SK-N-SH (cell line): Measurements from ENCODE around the gene SP4. TPM values are rescaled to one million over a fixed set of nuclear protein-coding genes. Genes with fewer than 3 reads are reported as not detected.

Experiments
- CTCF ChIA-PET: fragments of 300-600, 350-600 bp; formaldehyde crosslinking; extraction: SDS; loops from one replicate; lab custom pipeline; 2021; lab: Yijun Ruan, JAX
- POLR2A ChIA-PET: fragments of 350-600 bp; sonication (Branson Sonifier 250); formaldehyde crosslinking; extraction: SDS; loops from one replicate; lab custom pipeline; 2020; ENCODE audit warnings: antibody characterized with exemption, inconsistent platforms; lab: Yijun Ruan, JAX
- DNase-seq: peaks from one replicate; pipeline ENCODE4 v3.0.0; 2012
- H2AFZ ChIP-seq: fragments of 200-600 bp; sonication (generic); 2 replicates; pipeline ENCODE4 v1.8.1; 2016; ENCODE audit warnings: antibody characterized with exemption, mild to moderate bottlenecking, low read depth
- H3F3A ChIP-seq: fragments of 200-600 bp; sonication (generic); replicated peaks from 2 replicates; pipeline ENCODE3; 2016; ENCODE audit warnings: antibody characterized with exemption, mild to moderate bottlenecking; ENCODE audit not compliant: insufficient read depth
- H3K27ac ChIP-seq, 2 experiments: fragments of 200-500 bp in 1 of 2; fragments of 200-600 bp in 1 of 2; sonication (Bioruptor generic) in 1 of 2; sonication (generic), shearing (Covaris generic) in 1 of 2; 2 replicates each; pipeline versions ENCODE4 v1.5.1 to v1.6.1; 2014 to 2016; ENCODE audit warnings: low read depth in 2 of 2, inconsistent platforms in 1 of 2, low read length in 1 of 2, mild to moderate bottlenecking in 1 of 2, mixed read lengths in 1 of 2
- H3K27me3 ChIP-seq: fragments of 200-600 bp; sonication (generic), shearing (Covaris generic); 2 replicates; pipeline ENCODE4 v1.6.1; 2016; ENCODE audit warnings: mixed run types; ENCODE audit not compliant: insufficient read depth
- H3K36me3 ChIP-seq, 2 experiments: fragments of 200-500 bp in 1 of 2; fragments of 200-600 bp in 1 of 2; sonication (Bioruptor generic) in 1 of 2; sonication (generic) in 1 of 2; replicated peaks in 1 of 2; 2 replicates each; pipeline versions ENCODE3 to v1.5.1; 2014 to 2016; ENCODE audit warnings: low read length in 1 of 2, mild to moderate bottlenecking in 1 of 2; ENCODE audit not compliant: insufficient read depth in 2 of 2, control insufficient read depth in 1 of 2
- H3K4me1 ChIP-seq, 2 experiments: fragments of 200-500 bp in 1 of 2; fragments of 200-600 bp in 1 of 2; sonication (Bioruptor generic) in 1 of 2; sonication (generic), shearing (Covaris generic) in 1 of 2; 2 replicates each; pipeline versions ENCODE4 v1.5.1 to v1.6.1; 2014 to 2016; ENCODE audit warnings: low read depth in 1 of 2, low read length in 1 of 2, mixed run types in 1 of 2; ENCODE audit not compliant: insufficient read depth in 2 of 2, control insufficient read depth in 1 of 2
- H3K4me2 ChIP-seq: fragments of 200-600 bp; sonication (generic), shearing (Covaris generic); 2 replicates; pipeline ENCODE4 v1.6.1; 2017; ENCODE audit warnings: mixed run types
- H3K4me3 ChIP-seq, 2 experiments: fragments of 200-500 bp in 1 of 2; fragments of 200-600 bp in 1 of 2; sonication (Bioruptor generic) in 1 of 2; sonication (generic), shearing (Covaris generic) in 1 of 2; 2 replicates each; pipeline versions ENCODE4 v1.5.1 to v1.8.1; 2014 to 2016; ENCODE audit warnings: low read depth in 2 of 2, inconsistent platforms in 1 of 2, low read length in 1 of 2, mild to moderate bottlenecking in 1 of 2, mixed read lengths in 1 of 2, moderate library complexity in 1 of 2
- H3K79me2 ChIP-seq: fragments of 200-600 bp; sonication (generic); 2 replicates; pipeline ENCODE4 v1.8.1; 2017; ENCODE audit warnings: mild to moderate bottlenecking; ENCODE audit not compliant: insufficient read depth
- H3K9ac ChIP-seq: fragments of 200-600 bp; sonication (generic); 2 replicates; pipeline ENCODE4 v1.6.1; 2017; ENCODE audit warnings: mixed run types
- H3K9me2 ChIP-seq: fragments of 200-600 bp; sonication (generic); 2 replicates; pipeline ENCODE4 v1.6.1; 2017; ENCODE audit warnings: mixed run types
- H3K9me3 ChIP-seq: fragments of 200-600 bp; sonication (generic); 2 replicates; pipeline ENCODE4 v1.6.1; 2017; ENCODE audit warnings: mixed run types, mild to moderate bottlenecking, moderate library complexity
- H4K20me1 ChIP-seq: fragments of 200-600 bp; sonication (generic); 2 replicates; pipeline ENCODE4 v1.6.1; 2017; ENCODE audit warnings: mild to moderate bottlenecking, mixed run types; ENCODE audit not compliant: insufficient read depth
- EZH2phosphoT487 ChIP-seq: fragments of 200-600 bp; sonication (generic); IDR thresholded peaks from 2 replicates; pipeline ENCODE4 v1.6.1; 2017; ENCODE audit warnings: low read depth, mixed run types, mild to moderate bottlenecking, antibody characterized with exemption, moderate library complexity, borderline replicate concordance
- FOSL2 ChIP-seq: IDR thresholded peaks from 2 replicates; pipeline ENCODE4 v1.4.0; 2012; ENCODE audit warnings: low read depth, mild to moderate bottlenecking, moderate library complexity, borderline replicate concordance
- FOXJ3 ChIP-seq: sonication (generic); formaldehyde crosslinking; IDR thresholded peaks from 2 replicates; pipeline ENCODE4 v1.5.1; 2020; ENCODE audit warnings: mild to moderate bottlenecking, missing genetic modification reagents
- GABPA ChIP-seq: IDR thresholded peaks from 2 replicates; pipeline ENCODE4 v1.4.0; 2012; ENCODE audit warnings: low read depth, mild to moderate bottlenecking
- JUND ChIP-seq: IDR thresholded peaks from 2 replicates; pipeline ENCODE4 v1.4.0; 2012
- MEF2A ChIP-seq: IDR thresholded peaks from 2 replicates; pipeline ENCODE4 v1.4.0; 2012; ENCODE audit warnings: low read depth, borderline replicate concordance
- MXI1 ChIP-seq: IDR thresholded peaks from 2 replicates; pipeline ENCODE4 v1.6.1; 2012; ENCODE audit warnings: mild to moderate bottlenecking, low read depth, low read length, improper control_type of control experiment
- NRF1 ChIP-seq: IDR thresholded peaks from 2 replicates; pipeline ENCODE4 v1.6.1; 2012; ENCODE audit warnings: low read depth, mild to moderate bottlenecking, low read length
- RFX5 ChIP-seq: IDR thresholded peaks from 2 replicates; pipeline ENCODE4 v1.6.1; 2012; ENCODE audit warnings: mild to moderate bottlenecking, improper control_type of control experiment, low read length
- SIN3A ChIP-seq: IDR thresholded peaks from 2 replicates; pipeline ENCODE4 v1.6.1; 2012; ENCODE audit warnings: low read depth, mild to moderate bottlenecking, low read length, moderate library complexity, borderline replicate concordance
- TAF1 ChIP-seq: IDR thresholded peaks from 2 replicates; pipeline ENCODE4 v1.6.1; 2012; ENCODE audit warnings: low read depth, mild to moderate bottlenecking, low read length, moderate library complexity, borderline replicate concordance
- YY1 ChIP-seq: IDR thresholded peaks from 2 replicates; pipeline ENCODE4 v1.4.0; 2012; ENCODE audit warnings: low read depth, mild to moderate bottlenecking
- WGBS: methylation state at CpG from one replicate; pipeline ENCODE4 v1.1.6; 2017; ENCODE audit warnings: low lambda C conversion rate; 5-methylcytosine and 5-hydroxymethylcytosine counted together
- polyA plus RNA-seq, 3 experiments: library from polyadenylated mRNA; depleted of rRNA; stranded (reverse); fragments of >200 nt; gene quantifications; 2 replicates each; pipeline ENCODE4 v1.2.3, GENCODE V29; 2012
- TF ChIP-seq, protein P1 (sequence below): IDR thresholded peaks from 2 replicates; pipeline ENCODE4; 2012
- TF ChIP-seq, protein P2 (sequence below): fragments of 150-350 bp; IDR thresholded peaks from 2 replicates; pipeline ENCODE4 v1.6.1; 2016; ENCODE audit warnings: mild to moderate bottlenecking, low read depth, low read length
- TF ChIP-seq, protein P3 (sequence below): IDR thresholded peaks from 2 replicates; pipeline ENCODE4 v1.6.1; 2012; ENCODE audit warnings: mild to moderate bottlenecking, low read depth, low read length, moderate library complexity

Gene SP4
- polyA plus RNA-seq, 1 of the 3 experiments (the other 2 are of a cell fraction) = 1.1 TPM

DNA sequence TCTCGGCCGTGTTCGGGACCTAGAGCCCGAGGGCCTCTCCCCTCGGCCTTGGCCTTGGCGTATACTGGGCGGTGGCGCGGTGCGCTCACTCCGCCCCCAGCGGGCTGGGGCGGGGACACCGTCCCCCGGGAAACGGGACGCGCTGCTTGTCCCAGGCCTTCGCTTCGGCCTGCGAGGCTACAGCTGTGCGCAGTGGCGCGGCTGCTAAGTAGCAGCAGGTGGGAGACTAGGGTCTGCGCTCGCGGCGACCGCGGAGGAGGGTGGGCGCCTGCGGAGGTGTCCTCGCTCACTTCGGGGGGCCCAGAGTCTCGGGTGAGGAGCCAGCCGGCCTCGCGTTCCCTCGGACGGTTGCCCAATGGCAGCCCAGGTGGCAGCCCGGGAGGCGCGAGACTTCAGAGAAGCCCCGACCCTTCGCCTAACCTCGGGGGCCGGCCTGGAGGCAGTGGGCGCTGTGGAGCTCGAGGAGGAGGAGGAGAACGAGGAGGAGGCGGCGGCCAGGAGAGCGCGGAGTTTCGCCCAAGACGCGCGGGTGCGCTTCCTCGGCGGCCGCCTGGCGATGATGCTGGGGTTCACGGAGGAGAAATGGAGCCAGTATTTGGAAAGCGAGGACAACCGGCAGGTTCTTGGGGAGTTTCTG is 115.1 kb downstream of the SP4 start, which contains the start of gene DNAH11:
Gene DNAH11, plus strand, starts transcription at position 149 of the 637 bp plus-strand sequence. Its CDS starts 207 bp downstream, at position 356.
- Histone ChIP-seq H3K4me3 (peak within 1 kb of the TSS; percentile 19 to 22; a peak in 1 of 4 replicates), H3K4me2 (peak within 1 kb of the TSS; percentile 59), H3K36me3 (no peaks in the 10 kb centered on the region), H2AFZ (peak within 1 kb of the TSS; percentile 20; the same call in 1 of the 2 replicates), H3K27ac (no peak within 1 kb of the TSS), H3K9ac (no peak within 1 kb of the TSS), H3K9me2 (no peaks in the 10 kb centered on the region), H3F3A (no peaks in the 10 kb centered on the region), H3K4me1 (no peaks in the 10 kb centered on the region; a peak in 1 of 4 replicates), H3K27me3 (peaks cover 46% of the 10 kb centered on the region), H3K79me2 (no peaks in the 10 kb centered on the region), H3K9me3 (no peaks in the 10 kb centered on the region), H4K20me1 (no peaks in the 10 kb centered on the region)
- peak; percentile 50 for DNase-seq
- TF ChIP-seq SIN3A (no peak), FOSL2 (no peak), MEF2A (no peak), EZH2phosphoT487 (no peak), YY1 (no peak), JUND (no peak), MXI1 (no peak), TAF1 (no peak), NRF1 (no peak), GABPA (no peak), FOXJ3 (no peak), RFX5 (no peak)
- TF ChIP-seq, protein P1, sequence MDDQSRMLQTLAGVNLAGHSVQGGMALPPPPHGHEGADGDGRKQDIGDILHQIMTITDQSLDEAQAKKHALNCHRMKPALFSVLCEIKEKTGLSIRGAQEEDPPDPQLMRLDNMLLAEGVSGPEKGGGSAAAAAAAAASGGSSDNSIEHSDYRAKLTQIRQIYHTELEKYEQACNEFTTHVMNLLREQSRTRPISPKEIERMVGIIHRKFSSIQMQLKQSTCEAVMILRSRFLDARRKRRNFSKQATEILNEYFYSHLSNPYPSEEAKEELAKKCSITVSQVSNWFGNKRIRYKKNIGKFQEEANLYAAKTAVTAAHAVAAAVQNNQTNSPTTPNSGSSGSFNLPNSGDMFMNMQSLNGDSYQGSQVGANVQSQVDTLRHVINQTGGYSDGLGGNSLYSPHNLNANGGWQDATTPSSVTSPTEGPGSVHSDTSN = no peak
- TF ChIP-seq, protein P2, sequence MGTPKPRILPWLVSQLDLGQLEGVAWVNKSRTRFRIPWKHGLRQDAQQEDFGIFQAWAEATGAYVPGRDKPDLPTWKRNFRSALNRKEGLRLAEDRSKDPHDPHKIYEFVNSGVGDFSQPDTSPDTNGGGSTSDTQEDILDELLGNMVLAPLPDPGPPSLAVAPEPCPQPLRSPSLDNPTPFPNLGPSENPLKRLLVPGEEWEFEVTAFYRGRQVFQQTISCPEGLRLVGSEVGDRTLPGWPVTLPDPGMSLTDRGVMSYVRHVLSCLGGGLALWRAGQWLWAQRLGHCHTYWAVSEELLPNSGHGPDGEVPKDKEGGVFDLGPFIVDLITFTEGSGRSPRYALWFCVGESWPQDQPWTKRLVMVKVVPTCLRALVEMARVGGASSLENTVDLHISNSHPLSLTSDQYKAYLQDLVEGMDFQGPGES = no peak
- TF ChIP-seq, protein P3, sequence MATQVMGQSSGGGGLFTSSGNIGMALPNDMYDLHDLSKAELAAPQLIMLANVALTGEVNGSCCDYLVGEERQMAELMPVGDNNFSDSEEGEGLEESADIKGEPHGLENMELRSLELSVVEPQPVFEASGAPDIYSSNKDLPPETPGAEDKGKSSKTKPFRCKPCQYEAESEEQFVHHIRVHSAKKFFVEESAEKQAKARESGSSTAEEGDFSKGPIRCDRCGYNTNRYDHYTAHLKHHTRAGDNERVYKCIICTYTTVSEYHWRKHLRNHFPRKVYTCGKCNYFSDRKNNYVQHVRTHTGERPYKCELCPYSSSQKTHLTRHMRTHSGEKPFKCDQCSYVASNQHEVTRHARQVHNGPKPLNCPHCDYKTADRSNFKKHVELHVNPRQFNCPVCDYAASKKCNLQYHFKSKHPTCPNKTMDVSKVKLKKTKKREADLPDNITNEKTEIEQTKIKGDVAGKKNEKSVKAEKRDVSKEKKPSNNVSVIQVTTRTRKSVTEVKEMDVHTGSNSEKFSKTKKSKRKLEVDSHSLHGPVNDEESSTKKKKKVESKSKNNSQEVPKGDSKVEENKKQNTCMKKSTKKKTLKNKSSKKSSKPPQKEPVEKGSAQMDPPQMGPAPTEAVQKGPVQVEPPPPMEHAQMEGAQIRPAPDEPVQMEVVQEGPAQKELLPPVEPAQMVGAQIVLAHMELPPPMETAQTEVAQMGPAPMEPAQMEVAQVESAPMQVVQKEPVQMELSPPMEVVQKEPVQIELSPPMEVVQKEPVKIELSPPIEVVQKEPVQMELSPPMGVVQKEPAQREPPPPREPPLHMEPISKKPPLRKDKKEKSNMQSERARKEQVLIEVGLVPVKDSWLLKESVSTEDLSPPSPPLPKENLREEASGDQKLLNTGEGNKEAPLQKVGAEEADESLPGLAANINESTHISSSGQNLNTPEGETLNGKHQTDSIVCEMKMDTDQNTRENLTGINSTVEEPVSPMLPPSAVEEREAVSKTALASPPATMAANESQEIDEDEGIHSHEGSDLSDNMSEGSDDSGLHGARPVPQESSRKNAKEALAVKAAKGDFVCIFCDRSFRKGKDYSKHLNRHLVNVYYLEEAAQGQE = no peak
- 8% methylated on average over 28 of the region's 66 CpGs for WGBS
- POLR2A ChIA-PET = no interaction called here
- CTCF ChIA-PET = no interaction called here
